ENCODE measurements around the gene CDK11B.
"Not testable (repeated sequence)": the region's sequence is repeated elsewhere in the genome, so short reads cannot be mapped to it uniquely, and the experiment has no call there.

The CDK11B gene

GRCh38 chr1:1639368-1639767 is 19.4 kb downstream of the CDK11B start:
- in situ Hi-C loops (cut with HindIII; ENCODE audit: low pct_unique_long_range_greater_than_20kb, low sequenced_read_pairs); DNase-seq (ENCODE audit: low read depth in 1 of 2, low spot score in 1 of 2): not testable (repeated sequence)

GRCh38 chr1:1638528-1638927 is 20.3 kb downstream of the CDK11B start:
- DNase-seq (ENCODE audit: low read depth in 1 of 2, low spot score in 1 of 2); in situ Hi-C loops (cut with HindIII; ENCODE audit: low pct_unique_long_range_greater_than_20kb, low sequenced_read_pairs): not testable (repeated sequence)

DNA sequence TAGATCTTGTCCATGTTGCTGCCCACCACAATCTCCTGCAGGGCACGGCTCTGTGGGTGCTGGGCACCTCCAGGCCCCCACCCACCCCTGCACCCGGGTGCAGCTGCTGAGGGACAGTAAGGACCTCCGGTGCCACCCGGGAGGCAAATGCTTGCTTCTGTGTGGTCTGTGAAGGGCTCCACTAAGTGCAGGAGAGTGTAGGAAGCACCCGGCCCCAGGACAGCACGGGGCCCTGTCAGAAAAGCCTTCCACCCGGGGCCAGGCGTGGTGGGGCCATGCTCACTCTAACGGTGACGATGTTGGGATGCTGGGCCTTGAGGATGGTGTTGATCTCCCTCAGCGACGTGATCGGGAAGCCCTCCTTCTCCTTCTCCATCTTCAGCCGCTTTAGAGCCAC is 21.3 kb downstream of the CDK11B start:
- in situ Hi-C loops (cut with HindIII; ENCODE audit: low pct_unique_long_range_greater_than_20kb, low sequenced_read_pairs); DNase-seq (ENCODE audit: low read depth in 1 of 2, low spot score in 1 of 2): not testable (repeated sequence)

DNA sequence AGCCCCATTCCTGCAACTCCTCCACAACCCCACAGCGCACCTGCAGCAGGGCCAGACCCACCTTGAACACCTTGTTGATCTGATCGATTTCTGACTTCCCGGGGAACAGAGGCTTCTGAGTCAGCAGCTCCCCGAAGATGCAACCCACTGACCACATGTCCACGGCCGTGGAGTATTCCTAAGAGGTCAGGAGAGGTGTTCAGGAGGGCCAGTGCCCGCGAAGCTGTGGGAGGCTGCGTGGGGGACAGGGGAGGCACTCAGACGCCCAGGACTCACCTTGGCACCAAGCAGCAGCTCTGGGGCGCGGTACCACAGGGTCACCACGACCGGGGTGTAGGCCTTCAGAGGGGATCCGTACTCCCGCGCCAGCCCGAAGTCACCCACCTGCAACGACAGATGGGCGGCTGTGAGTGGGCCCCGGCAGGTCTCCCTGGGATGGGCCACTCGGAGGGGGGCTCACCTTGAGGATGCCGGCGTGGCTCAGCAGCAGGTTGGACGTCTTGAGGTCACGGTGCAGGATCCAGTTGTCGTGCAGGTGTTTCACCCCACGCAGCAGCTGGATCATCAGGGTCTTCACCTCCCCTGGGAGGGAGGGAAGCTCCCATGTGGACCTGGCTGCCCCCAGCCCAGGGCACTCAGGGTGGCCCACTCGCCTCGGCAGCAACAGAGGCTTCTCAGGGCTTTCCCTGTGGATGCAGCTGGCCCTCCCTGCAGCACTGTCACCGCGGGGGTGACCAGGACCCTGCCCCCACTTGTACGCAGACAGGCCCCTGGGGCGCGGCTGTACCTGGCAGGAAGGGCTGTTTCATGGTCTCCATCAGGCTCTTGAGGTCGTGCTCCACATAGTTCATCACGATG is 22.0 kb downstream of the CDK11B start:
- in situ Hi-C loops (cut with HindIII; ENCODE audit: low pct_unique_long_range_greater_than_20kb, low sequenced_read_pairs); DNase-seq (ENCODE audit: low read depth in 1 of 2, low spot score in 1 of 2): not testable (repeated sequence)

GRCh38 chr1:1634613-1635012 is 24.2 kb downstream of the CDK11B start:
- DNase-seq (ENCODE audit: low read depth in 1 of 2, low spot score in 1 of 2); in situ Hi-C loops (cut with HindIII; ENCODE audit: low pct_unique_long_range_greater_than_20kb, low sequenced_read_pairs): not testable (repeated sequence)

DNA sequence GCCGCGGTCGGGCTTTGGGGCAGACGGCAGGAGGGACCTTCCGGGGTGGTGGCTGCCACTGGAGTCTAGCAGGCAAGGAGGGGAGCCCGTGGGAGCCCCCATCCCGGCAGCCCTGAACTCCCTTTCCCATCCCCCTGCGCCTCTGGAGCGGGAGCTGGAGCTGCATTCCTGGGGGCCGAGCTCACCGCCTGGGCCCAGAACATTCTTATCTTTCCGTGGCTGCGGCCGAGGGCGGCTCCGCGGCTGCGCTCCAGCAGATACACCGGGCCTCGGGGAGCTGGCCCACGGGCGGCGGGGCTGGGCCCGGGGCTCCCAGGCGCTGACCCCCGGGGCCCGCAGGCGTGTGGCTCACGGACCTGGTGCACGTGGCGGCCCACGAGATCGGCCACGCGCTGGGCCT is 25.4 kb downstream of the CDK11B start:
- in situ Hi-C loops (cut with HindIII; ENCODE audit: low pct_unique_long_range_greater_than_20kb, low sequenced_read_pairs), result not testable (repeated sequence)

GRCh38 chr1:1631782-1632420 is 26.9 kb downstream of the CDK11B start, which contains the start of gene MMP23B:
MMP23B (plus strand) TSS chr1:1632173; CDS start chr1:1632219, 46 bp downstream.
- DNase-seq (ENCODE audit: low read depth in 1 of 2, low spot score in 1 of 2), result no peak
- TF ChIP-seq JUND (IDR thresholded peaks at IDR 0.05; ENCODE audit: low read depth), result no peak
- in situ Hi-C loops (cut with HindIII; ENCODE audit: low pct_unique_long_range_greater_than_20kb, low sequenced_read_pairs), result no loop called here

More for the DNA sequence above, 25.4 kb downstream of the CDK11B start:
- DNase-seq (ENCODE audit: low read depth in 1 of 2, low spot score in 1 of 2), result not testable (repeated sequence)

DNA sequence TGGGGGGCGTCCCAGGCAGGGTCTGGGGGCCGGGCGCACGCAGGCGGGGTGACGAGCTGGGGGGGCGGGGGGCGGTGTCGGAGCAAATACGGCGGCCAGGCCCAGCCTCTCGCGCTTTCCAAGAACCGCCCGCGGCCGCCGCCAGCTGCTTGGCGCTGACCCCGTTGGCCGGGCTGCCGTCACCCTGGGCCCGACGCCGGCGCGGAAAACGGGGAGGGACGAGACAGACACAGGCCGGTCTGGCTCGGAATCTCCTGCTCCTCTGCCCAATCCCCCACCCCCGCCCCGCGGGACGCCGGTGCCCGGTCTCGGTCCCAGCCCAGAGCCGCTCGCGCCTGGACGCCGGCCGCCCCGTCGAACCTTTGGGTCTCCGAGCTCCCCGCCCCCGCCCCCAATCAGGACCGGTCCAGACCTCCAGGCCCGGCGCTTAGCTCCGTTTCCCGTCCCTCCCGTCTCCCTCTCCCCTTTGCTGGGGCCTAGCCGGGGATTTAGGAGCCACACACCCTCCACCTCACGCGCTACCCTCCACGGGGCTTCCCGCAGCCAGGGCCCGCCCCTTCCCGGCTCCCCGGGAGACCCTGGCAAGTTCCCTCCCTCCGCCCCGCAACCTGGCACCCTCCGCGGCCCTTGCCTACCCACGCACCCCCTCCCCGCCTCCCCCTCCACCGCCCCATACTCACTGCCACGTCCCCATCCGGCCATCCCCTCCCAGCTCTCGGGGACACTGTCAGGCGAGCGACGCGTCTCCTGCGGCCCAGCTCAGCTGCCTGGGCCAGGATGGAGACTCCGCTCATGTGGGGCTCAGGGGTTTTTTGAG is 27.6 kb downstream of the CDK11B start:
- no peak for DNase-seq (ENCODE audit: low read depth in 1 of 2, low spot score in 1 of 2)
- no peak for TF ChIP-seq JUND (IDR thresholded peaks at IDR 0.05; ENCODE audit: low read depth)
- in situ Hi-C loops (cut with HindIII; ENCODE audit: low pct_unique_long_range_greater_than_20kb, low sequenced_read_pairs), result no loop called here

- in situ Hi-C loops (cut with HindIII; ENCODE audit: low pct_unique_long_range_greater_than_20kb, low sequenced_read_pairs), result no loop called here
- no peak for DNase-seq (ENCODE audit: low read depth in 1 of 2, low spot score in 1 of 2)
- TF ChIP-seq JUND (IDR thresholded peaks at IDR 0.05; ENCODE audit: low read depth), result no peak
These were observed 28.4 kb downstream of the CDK11B start for GRCh38 chr1:1630191-1630964.

DNA sequence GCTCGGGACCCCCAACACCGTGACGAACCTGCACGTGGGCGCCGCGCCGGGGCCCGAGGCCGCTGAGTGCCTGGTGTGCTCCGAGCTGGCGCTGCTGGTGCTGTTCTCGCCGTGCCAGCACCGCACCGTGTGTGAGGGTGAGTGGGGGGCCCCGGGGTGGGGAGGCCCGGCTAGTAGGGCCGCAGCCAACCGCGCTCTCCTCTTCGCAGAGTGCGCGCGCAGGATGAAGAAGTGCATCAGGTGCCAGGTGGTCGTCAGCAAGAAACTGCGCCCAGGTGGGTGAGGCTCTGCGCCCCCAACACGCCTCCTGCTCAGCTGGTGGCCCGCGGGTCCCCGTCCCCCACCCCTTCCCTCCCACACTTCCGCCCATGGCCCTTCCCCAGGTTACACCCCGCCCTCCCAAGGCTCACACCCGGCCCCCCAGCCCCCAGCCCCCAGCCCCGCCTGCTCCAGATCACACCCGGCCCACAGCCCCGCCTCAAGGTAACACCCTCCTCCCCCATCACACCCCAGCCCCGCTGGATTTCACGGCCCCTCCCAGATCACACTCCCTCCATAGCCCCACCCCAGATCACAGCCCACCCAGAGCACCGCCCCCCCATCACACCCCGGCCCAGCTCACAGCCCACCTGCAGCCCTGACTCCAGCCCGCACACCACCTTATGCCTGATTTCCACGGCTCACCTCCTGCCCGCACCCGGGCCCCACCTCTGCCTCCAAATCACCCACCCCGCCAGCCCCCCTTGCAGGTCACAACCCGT is 29.2 kb downstream of the CDK11B start:
- no peak for DNase-seq (ENCODE audit: low read depth in 1 of 2, low spot score in 1 of 2)
- in situ Hi-C loops (cut with HindIII; ENCODE audit: low pct_unique_long_range_greater_than_20kb, low sequenced_read_pairs), result no loop called here

DNA sequence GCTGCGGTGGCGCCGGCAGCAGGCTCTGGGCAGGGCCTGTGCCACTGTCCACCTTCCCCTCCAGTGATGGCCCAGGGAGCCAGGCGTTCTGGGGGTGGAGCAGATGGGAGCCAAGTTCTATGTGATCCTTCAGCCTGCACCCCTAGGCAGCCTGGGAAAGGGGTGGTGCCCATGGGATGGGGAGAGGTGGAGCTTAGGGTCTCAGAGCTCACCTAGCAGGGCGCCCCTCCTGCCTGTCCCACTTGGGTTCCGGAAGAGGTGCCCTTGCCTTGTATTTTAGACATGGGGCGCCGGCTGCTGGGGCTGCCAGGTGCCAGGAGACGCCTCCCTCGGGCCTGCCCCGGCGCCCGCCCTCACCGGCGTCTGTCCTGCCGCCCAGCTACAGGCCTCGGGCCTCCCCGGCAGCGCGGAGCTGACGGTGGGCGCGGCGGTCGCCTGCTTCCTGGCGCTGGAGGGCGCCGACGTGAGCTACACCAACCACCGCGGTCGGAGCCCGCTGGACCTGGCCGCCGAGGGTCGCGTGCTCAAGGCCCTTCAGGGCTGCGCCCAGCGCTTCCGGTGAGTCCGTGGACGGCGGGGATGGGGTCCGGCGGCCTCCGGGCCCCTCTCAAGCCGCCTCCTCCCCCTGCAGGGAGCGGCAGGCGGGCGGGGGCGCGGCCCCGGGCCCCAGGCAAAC is 29.9 kb downstream of the CDK11B start:
- DNase-seq (ENCODE audit: low read depth in 1 of 2, low spot score in 1 of 2), result no peak
- TF ChIP-seq JUND (IDR thresholded peaks at IDR 0.05; ENCODE audit: low read depth), result no peak
- in situ Hi-C loops (cut with HindIII; ENCODE audit: low pct_unique_long_range_greater_than_20kb, low sequenced_read_pairs), result no loop called here

More for the DNA sequence above, 29.2 kb downstream of the CDK11B start:
- no peak for TF ChIP-seq JUND (IDR thresholded peaks at IDR 0.05; ENCODE audit: low read depth)

Measured in T47D (cell line).